IMR-90 (cell line): ENCODE measurements around the gene CDK17.

Experiments
- BHLHE40 ChIP-seq: fragments of 150-350 bp; IDR thresholded peaks from 2 replicates; pipeline ENCODE4 v1.6.1; 2016; ENCODE audit warnings: mild to moderate bottlenecking, low read depth, low read length
- CHD1 ChIP-seq: IDR thresholded peaks from 2 replicates; pipeline ENCODE4 v1.6.1; 2012; ENCODE audit warnings: low read depth, low read length, improper control_type of control experiment
- FOS ChIP-seq: fragments of 150-350 bp; IDR thresholded peaks from 2 replicates; pipeline ENCODE4 v1.6.1; 2016; ENCODE audit warnings: low read depth, low read length
- MAFK ChIP-seq: IDR thresholded peaks from 2 replicates; pipeline ENCODE4 v1.6.1; 2012; ENCODE audit warnings: low read depth, low read length, improper control_type of control experiment
- MAZ ChIP-seq: IDR thresholded peaks from 2 replicates; pipeline ENCODE4 v1.6.1; 2012; ENCODE audit warnings: low read depth, mild to moderate bottlenecking, low read length, improper control_type of control experiment, moderate library complexity, borderline replicate concordance
- MXI1 ChIP-seq: IDR thresholded peaks from 2 replicates; pipeline ENCODE4 v1.6.1; 2012; ENCODE audit warnings: low read depth, mild to moderate bottlenecking, low read length, moderate library complexity, borderline replicate concordance
- POLR2A ChIP-seq: IDR thresholded peaks from 2 replicates; pipeline ENCODE4 v1.6.1; 2012; ENCODE audit warnings: mild to moderate bottlenecking, low read depth, low read length
- RAD21 ChIP-seq: IDR thresholded peaks from 2 replicates; pipeline ENCODE4 v1.6.1; 2012; ENCODE audit warnings: low read length, improper control_type of control experiment
- SMC3 ChIP-seq: fragments of 150-350 bp; IDR thresholded peaks from 2 replicates; pipeline ENCODE4 v1.6.1; 2016; ENCODE audit warnings: low read depth, mild to moderate bottlenecking, antibody characterized with exemption, low read length, moderate library complexity
- TF ChIP-seq, protein P1 (sequence below): conservative IDR thresholded peaks from 2 replicates; pipeline ENCODE4 v1.5.1; 2012; ENCODE audit warnings: mild to moderate bottlenecking, low read depth, low read length, improper control_type of control experiment
- TF ChIP-seq, protein P2 (sequence below): fragments of 150-350 bp; IDR thresholded peaks from 2 replicates; pipeline ENCODE4 v1.6.1; 2016; ENCODE audit warnings: low read depth, mild to moderate bottlenecking, low read length, moderate library complexity, borderline replicate concordance

DNA sequence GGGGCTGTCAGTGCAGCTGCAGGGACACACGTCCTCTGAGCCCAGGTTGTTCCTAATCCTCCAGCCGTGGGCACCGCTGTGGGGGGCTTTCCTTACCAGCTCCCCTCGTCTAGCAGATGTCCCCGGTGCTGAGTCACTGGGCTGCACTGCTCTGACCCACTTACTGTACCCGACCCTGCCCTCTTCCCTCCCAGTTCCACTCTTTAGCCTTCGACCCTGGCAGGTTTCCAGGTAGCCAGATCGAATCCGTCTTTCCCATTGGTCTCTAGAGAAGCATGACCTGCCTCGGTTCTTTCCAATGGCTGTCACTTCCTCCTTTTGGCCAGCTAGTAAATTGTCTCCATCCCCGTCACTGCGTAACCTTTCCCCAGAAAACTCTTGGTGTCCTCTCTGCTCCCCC lies 157.6 kb downstream of the CDK17 start:
- TF ChIP-seq, protein P1, sequence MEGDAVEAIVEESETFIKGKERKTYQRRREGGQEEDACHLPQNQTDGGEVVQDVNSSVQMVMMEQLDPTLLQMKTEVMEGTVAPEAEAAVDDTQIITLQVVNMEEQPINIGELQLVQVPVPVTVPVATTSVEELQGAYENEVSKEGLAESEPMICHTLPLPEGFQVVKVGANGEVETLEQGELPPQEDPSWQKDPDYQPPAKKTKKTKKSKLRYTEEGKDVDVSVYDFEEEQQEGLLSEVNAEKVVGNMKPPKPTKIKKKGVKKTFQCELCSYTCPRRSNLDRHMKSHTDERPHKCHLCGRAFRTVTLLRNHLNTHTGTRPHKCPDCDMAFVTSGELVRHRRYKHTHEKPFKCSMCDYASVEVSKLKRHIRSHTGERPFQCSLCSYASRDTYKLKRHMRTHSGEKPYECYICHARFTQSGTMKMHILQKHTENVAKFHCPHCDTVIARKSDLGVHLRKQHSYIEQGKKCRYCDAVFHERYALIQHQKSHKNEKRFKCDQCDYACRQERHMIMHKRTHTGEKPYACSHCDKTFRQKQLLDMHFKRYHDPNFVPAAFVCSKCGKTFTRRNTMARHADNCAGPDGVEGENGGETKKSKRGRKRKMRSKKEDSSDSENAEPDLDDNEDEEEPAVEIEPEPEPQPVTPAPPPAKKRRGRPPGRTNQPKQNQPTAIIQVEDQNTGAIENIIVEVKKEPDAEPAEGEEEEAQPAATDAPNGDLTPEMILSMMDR, result no peak
- TF ChIP-seq POLR2A (no peak), MAFK (no peak), CHD1 (no peak), FOS (no peak), BHLHE40 (no peak), MAZ (no peak), MXI1 (no peak), RAD21 (no peak), SMC3 (no peak)
- TF ChIP-seq, protein P2, sequence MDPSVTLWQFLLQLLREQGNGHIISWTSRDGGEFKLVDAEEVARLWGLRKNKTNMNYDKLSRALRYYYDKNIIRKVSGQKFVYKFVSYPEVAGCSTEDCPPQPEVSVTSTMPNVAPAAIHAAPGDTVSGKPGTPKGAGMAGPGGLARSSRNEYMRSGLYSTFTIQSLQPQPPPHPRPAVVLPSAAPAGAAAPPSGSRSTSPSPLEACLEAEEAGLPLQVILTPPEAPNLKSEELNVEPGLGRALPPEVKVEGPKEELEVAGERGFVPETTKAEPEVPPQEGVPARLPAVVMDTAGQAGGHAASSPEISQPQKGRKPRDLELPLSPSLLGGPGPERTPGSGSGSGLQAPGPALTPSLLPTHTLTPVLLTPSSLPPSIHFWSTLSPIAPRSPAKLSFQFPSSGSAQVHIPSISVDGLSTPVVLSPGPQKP, result no peak
